H1 (cell line): Measurements from ENCODE around the gene BCL2. TPM values are rescaled to one million over a fixed set of nuclear protein-coding genes. Genes with fewer than 3 reads are reported as not detected.

Experiments
- CTCF ChIA-PET: fragments of 300-600 bp; sonication (Branson Sonifier 250); formaldehyde crosslinking; loops from one replicate; lab custom pipeline; 2021; ENCODE audit not compliant: partially characterized antibody; lab: Charles Lee
- POLR2A ChIA-PET: fragments of 300-600 bp; sonication (Branson Sonifier 250); formaldehyde crosslinking; loops from one replicate; lab custom pipeline; 2021; ENCODE audit warnings: inconsistent platforms; ENCODE audit not compliant: partially characterized antibody; lab: Charles Lee
- DNase-seq, 2 experiments: peaks; one replicate each; pipeline versions ENCODE4 v3.0.0 to v3.0.0-alpha.2; 2010 to 2022; ENCODE audit warnings: low spot score in 2 of 2, low read depth in 1 of 2, mixed read lengths in 1 of 2
- FAIRE-seq: peaks from 2 replicates; lab custom pipeline; 2011; peaks lifted over from hg19 to GRCh38; lab: Jason Lieb, UNC
- H2AFZ ChIP-seq: 2 replicates; pipeline ENCODE4 v1.8.1; 2012; ENCODE audit warnings: low read length, inconsistent platforms
- H2AK5ac ChIP-seq: 2 replicates; pipeline ENCODE4 v1.6.1; 2013; ENCODE audit warnings: low read depth, low read length
- H2BK120ac ChIP-seq: replicated peaks from 2 replicates; pipeline ENCODE3; 2013; ENCODE audit warnings: low read depth, low read length, inconsistent platforms
- H2BK12ac ChIP-seq: 2 replicates; pipeline ENCODE4 v1.6.1; 2013; ENCODE audit warnings: low read depth, low read length
- H2BK15ac ChIP-seq: 2 replicates; pipeline ENCODE4 v1.6.1; 2013; ENCODE audit warnings: low read length
- H2BK20ac ChIP-seq: 2 replicates; pipeline ENCODE4 v1.6.1; 2013; ENCODE audit warnings: low read length
- H2BK5ac ChIP-seq: 2 replicates; pipeline ENCODE4 v1.6.1; 2013; ENCODE audit warnings: low read depth, low read length
- H3K14ac ChIP-seq: 2 replicates; pipeline ENCODE4 v1.6.1; 2013; ENCODE audit warnings: inconsistent platforms; ENCODE audit not compliant: insufficient read length
- H3K18ac ChIP-seq: 2 replicates; pipeline ENCODE4 v1.6.1; 2013; ENCODE audit warnings: low read length; ENCODE audit errors: extremely low read depth
- H3K23ac ChIP-seq: 2 replicates; pipeline ENCODE4 v1.6.1; 2013; ENCODE audit warnings: inconsistent platforms; ENCODE audit not compliant: insufficient read length
- H3K23me2 ChIP-seq: 2 replicates; pipeline ENCODE4 v1.6.1; 2013; ENCODE audit warnings: low read depth, low read length
- H3K27ac ChIP-seq: 2 replicates; pipeline ENCODE4 v1.6.1; 2011; ENCODE audit warnings: low read depth, low read length, inconsistent platforms
- H3K27me3 ChIP-seq, 4 experiments: replicated peaks in 1 of 4; 1 replicate in 1 of 4; 2 replicates in 3 of 4; pipeline versions ENCODE4 v1.6.1 to v1.8.1; 2011 to 2013; ENCODE audit warnings: low read length in 3 of 4, mild to moderate bottlenecking in 3 of 4, inconsistent platforms in 2 of 4, mixed read lengths in 2 of 4, moderate library complexity in 1 of 4; ENCODE audit not compliant: control insufficient read depth in 3 of 4, insufficient read depth in 3 of 4; ENCODE audit errors: extremely low read depth in 1 of 4
- H3K36me3 ChIP-seq, 4 experiments: 2 replicates each; pipeline versions ENCODE4 v1.6.1 to v1.8.1; 2011 to 2013; ENCODE audit warnings: mild to moderate bottlenecking in 4 of 4, low read length in 3 of 4, moderate library complexity in 2 of 4, control low read depth in 1 of 4, inconsistent platforms in 1 of 4; ENCODE audit not compliant: insufficient read depth in 4 of 4, control insufficient read depth in 2 of 4
- H3K4ac ChIP-seq: replicated peaks from 2 replicates; pipeline ENCODE3; 2013; ENCODE audit warnings: low read length, low read depth, mixed read lengths, inconsistent platforms; ENCODE audit not compliant: insufficient read length
- H3K4me1 ChIP-seq, 4 experiments: replicated peaks in 1 of 4; 1 replicate in 1 of 4; 2 replicates in 3 of 4; pipeline versions ENCODE4 v1.6.1 to v1.8.1; 2011 to 2013; ENCODE audit warnings: low read length in 3 of 4, inconsistent platforms in 2 of 4, mixed read lengths in 1 of 4; ENCODE audit not compliant: insufficient read depth in 4 of 4, control insufficient read depth in 3 of 4
- H3K4me2 ChIP-seq, 2 experiments: 2 replicates each; pipeline versions ENCODE4 v1.6.1 to v1.8.1; 2011 to 2013; ENCODE audit warnings: low read depth in 2 of 2, low read length in 2 of 2, control low read depth in 1 of 2, inconsistent platforms in 1 of 2, mild to moderate bottlenecking in 1 of 2; ENCODE audit not compliant: insufficient read depth in 1 of 2
- H3K4me3 ChIP-seq, 4 experiments: fragments of 200-600, 300-600 bp in 1 of 4; sonication (generic), shearing (Covaris generic), sonication (Bioruptor Twin) in 1 of 4; 2 replicates each; pipeline versions ENCODE4 v1.5.1 to v1.8.1; 2011 to 2016; ENCODE audit warnings: low read length in 4 of 4, low read depth in 3 of 4, control low read depth in 2 of 4, inconsistent platforms in 2 of 4, mild to moderate bottlenecking in 2 of 4, mixed read lengths in 1 of 4, moderate library complexity in 1 of 4; ENCODE audit not compliant: insufficient read depth in 2 of 4; ENCODE audit errors: extremely low read depth in 1 of 4
- H3K56ac ChIP-seq: replicated peaks from 2 replicates; pipeline ENCODE3; 2013; ENCODE audit warnings: low read depth, mild to moderate bottlenecking, mixed read lengths, low read length, inconsistent platforms; ENCODE audit not compliant: insufficient read length
- H3K79me1 ChIP-seq: 2 replicates; pipeline ENCODE4 v1.6.1; 2013; ENCODE audit warnings: low read depth, low read length, control low read depth
- H3K79me2 ChIP-seq, 2 experiments: 2 replicates each; pipeline versions ENCODE4 v1.6.1 to v1.8.1; 2012 to 2013; ENCODE audit warnings: low read length in 2 of 2, mild to moderate bottlenecking in 2 of 2, inconsistent platforms in 1 of 2; ENCODE audit not compliant: insufficient read depth in 2 of 2, control insufficient read depth in 1 of 2
- H3K9ac ChIP-seq, 4 experiments: replicated peaks in 1 of 4; 1 replicate in 1 of 4; 2 replicates in 3 of 4; pipeline versions ENCODE4 v1.6.1 to v1.8.1; 2011 to 2013; ENCODE audit warnings: low read depth in 3 of 4, low read length in 3 of 4, control low read depth in 2 of 4, mild to moderate bottlenecking in 2 of 4, moderate library complexity in 2 of 4, inconsistent platforms in 1 of 4; ENCODE audit errors: extremely low read depth in 1 of 4
- H3K9me3 ChIP-seq, 2 experiments: 2 replicates each; pipeline versions ENCODE4 v1.6.1 to v1.8.1; 2012 to 2013; ENCODE audit warnings: mild to moderate bottlenecking in 2 of 2, moderate library complexity in 2 of 2, control low read depth in 1 of 2, inconsistent platforms in 1 of 2, low read depth in 1 of 2, low read length in 1 of 2, mixed read lengths in 1 of 2; ENCODE audit not compliant: insufficient read depth in 2 of 2
- H4K20me1 ChIP-seq, 2 experiments: replicated peaks in 1 of 2; 2 replicates each; pipeline versions ENCODE3 to v1.8.1; 2011 to 2013; ENCODE audit warnings: inconsistent platforms in 2 of 2, low read length in 2 of 2, mild to moderate bottlenecking in 1 of 2; ENCODE audit not compliant: insufficient read depth in 2 of 2, control insufficient read depth in 1 of 2
- H4K5ac ChIP-seq: 2 replicates; pipeline ENCODE4 v1.6.1; 2013; ENCODE audit warnings: low read length, low read depth, mixed read lengths, inconsistent platforms; ENCODE audit not compliant: insufficient read length
- H4K8ac ChIP-seq: 2 replicates; pipeline ENCODE4 v1.8.0; 2013; ENCODE audit warnings: mild to moderate bottlenecking, moderate library complexity, low read length, inconsistent platforms; ENCODE audit not compliant: insufficient read depth; ENCODE audit errors: extremely low read depth
- H4K91ac ChIP-seq: replicated peaks from 2 replicates; pipeline ENCODE3; 2013; ENCODE audit warnings: low read length, mixed read lengths, inconsistent platforms; ENCODE audit not compliant: insufficient read length
- CBX8 ChIP-seq: fragments of 300-800, 300-1000 bp; sonication (generic); IDR thresholded peaks from 2 replicates; pipeline ENCODE4 v1.7.1; 2016; ENCODE audit warnings: low read depth, low read length, borderline replicate concordance
- CEBPB ChIP-seq: IDR thresholded peaks from 2 replicates; pipeline ENCODE4 v1.6.1; 2012; ENCODE audit warnings: low read depth, low read length
- EGR1 ChIP-seq: IDR thresholded peaks from 2 replicates; pipeline ENCODE4 v1.6.1; 2011; ENCODE audit warnings: low read depth, low read length, borderline replicate concordance
- EZH2 ChIP-seq: fragments of 200-600 bp; sonication (generic); IDR thresholded peaks from 2 replicates; pipeline ENCODE4 v1.7.1; 2012; ENCODE audit warnings: low read depth, mild to moderate bottlenecking, moderate library complexity, low read length, inconsistent platforms; ENCODE audit not compliant: severe bottlenecking
- FOSL1 ChIP-seq: IDR thresholded peaks from 2 replicates; pipeline ENCODE4 v1.6.1; 2011; ENCODE audit warnings: mild to moderate bottlenecking, low read depth, low read length, moderate library complexity; ENCODE audit not compliant: insufficient read depth
- POU5F1 ChIP-seq: IDR thresholded peaks from 2 replicates; pipeline ENCODE4 v1.6.1; 2011; ENCODE audit warnings: low read depth, mild to moderate bottlenecking, low read length, moderate library complexity
- ZNF274 ChIP-seq: IDR thresholded peaks from 2 replicates; pipeline ENCODE4 v1.7.0; 2012; ENCODE audit warnings: low read length, borderline replicate concordance; ENCODE audit errors: extremely low read depth
- WGBS, 2 experiments: shearing (Covaris generic) in 1 of 2; methylation state at CpG; one replicate each; pipeline versions ENCODE4 v1.1.6 to v1.1.7; 2013 to 2015; ENCODE audit warnings: low lambda C conversion rate in 2 of 2, mixed read lengths in 2 of 2, inconsistent platforms in 1 of 2, low coverage in 1 of 2, missing lambda C conversion rate in 1 of 2; ENCODE audit not compliant: insufficient replicate concordance in 2 of 2, insufficient coverage in 1 of 2, insufficient read length in 1 of 2; ENCODE audit errors: extremely low coverage in 1 of 2, missing lambda C conversion rate in 1 of 2; 5-methylcytosine and 5-hydroxymethylcytosine counted together
- polyA plus RNA-seq, 7 experiments: library from polyadenylated mRNA; depleted of rRNA in 3 of 7; stranded (reverse) in 5 of 7; unstranded in 2 of 7; fragments of >200 nt in 5 of 7; fragments of 200-250 nt in 2 of 7; gene quantifications; 1 replicate in 5 of 7; 2 replicates in 1 of 7; 4 replicates in 1 of 7; pipeline versions ENCODE4 v1.2.1 to v1.2.3, GENCODE V29; 2011 to 2013; ENCODE audit warnings: missing spikeins in 2 of 7, mixed read lengths in 2 of 7
- total RNA-seq: library from RNA; stranded (reverse); fragmentation: NEBNext Ultra II Directional; extraction: Animal tissue kit (Norgen Biotek cat#: 25700); gene quantifications from 2 replicates; pipeline ENCODE4 v1.2.1, GENCODE V29; 2021

BCL2 gene
- total and polyA plus RNA-seq, 2 of the 8 experiments (the other 6 are each of a cell fraction or from before 2014, with no cell fraction given): 0.59 to 4.5 TPM

DNA sequence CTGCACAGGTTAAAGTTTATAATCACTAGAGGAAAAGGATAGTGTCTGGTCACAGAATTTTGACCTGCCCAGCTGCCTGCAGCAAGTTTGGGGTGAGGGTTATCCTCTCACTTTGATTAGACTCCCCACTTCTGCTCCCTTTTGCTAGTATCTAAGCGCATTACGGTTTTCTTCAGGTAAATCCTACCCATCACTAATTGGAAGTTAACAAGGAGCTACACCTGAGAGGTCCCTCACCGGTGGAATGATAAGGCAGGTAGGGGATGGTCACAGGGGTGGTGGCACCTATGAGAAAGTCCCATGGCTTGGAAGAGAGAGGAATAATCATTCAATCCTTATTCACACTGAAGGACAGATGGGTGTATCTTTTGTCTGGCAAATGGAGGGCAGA lies 7.6 kb downstream of the BCL2 start:
- H2BK20ac ChIP-seq: no peak overlapping the region
- no peak overlapping the region for H3K56ac ChIP-seq
- no peak overlapping the region for H4K8ac ChIP-seq
- DNase-seq (no peak), FAIRE-seq (no peak)
- H4K91ac ChIP-seq: no peak overlapping the region
- H2AK5ac ChIP-seq: no peak overlapping the region
- no peaks in the 10 kb centered on the region for H3K79me1 ChIP-seq
- H4K5ac ChIP-seq: no peak overlapping the region
- H2BK15ac ChIP-seq: no peak overlapping the region
- H4K20me1 ChIP-seq: no peaks in the 10 kb centered on the region
- H3K4ac ChIP-seq: no peak overlapping the region
- H3K23me2 ChIP-seq: no peaks in the 10 kb centered on the region
- H3K4me2 ChIP-seq: no peak overlapping the region
- no peak overlapping the region for H3K4me3 ChIP-seq
- no peaks in the 10 kb centered on the region for H3K79me2 ChIP-seq
- H2BK5ac ChIP-seq: no peak overlapping the region
- H3K36me3 ChIP-seq: no peaks in the 10 kb centered on the region
- H3K9me3 ChIP-seq: no peaks in the 10 kb centered on the region
- H2BK120ac ChIP-seq: no peak overlapping the region
- H3K27ac ChIP-seq: no peak overlapping the region
- no peak overlapping the region for H3K23ac ChIP-seq
- H2AFZ ChIP-seq: no peak overlapping the region
- ChIA-PET POLR2A (no interaction called here), CTCF (interaction anchor here (0.9 to 1.5 kb wide), 6 partner anchors 149 to 292 kb away, joined by 3 to 6 read pairs (median 3); no protein-coding TSS in a partner anchor)
- WGBS, 2 experiments: 90% methylated on average over 3 of the region's 3 CpGs; no CpG with 5 or more reads in 1 of the 2 experiments
- H3K14ac ChIP-seq: no peak overlapping the region
- TF ChIP-seq POU5F1 (no peak), ZNF274 (no peak), EGR1 (no peak), EZH2 (no peak), FOSL1 (no peak), CEBPB (no peak), CBX8 (no peak)
- H3K4me1 ChIP-seq: no peaks in the 10 kb centered on the region
- H3K27me3 ChIP-seq: no peaks in the 10 kb centered on the region; a peak in 1 of 7 replicates
- H3K9ac ChIP-seq: no peak overlapping the region
- H3K18ac ChIP-seq: no peak overlapping the region
- no peak overlapping the region for H2BK12ac ChIP-seq
